Measurements from ENCODE around the gene ANKRD13A.
A peak's percentile ranks its signal among the peaks of the same experiment; 100 is the strongest.

ANKRD13A gene

DNA sequence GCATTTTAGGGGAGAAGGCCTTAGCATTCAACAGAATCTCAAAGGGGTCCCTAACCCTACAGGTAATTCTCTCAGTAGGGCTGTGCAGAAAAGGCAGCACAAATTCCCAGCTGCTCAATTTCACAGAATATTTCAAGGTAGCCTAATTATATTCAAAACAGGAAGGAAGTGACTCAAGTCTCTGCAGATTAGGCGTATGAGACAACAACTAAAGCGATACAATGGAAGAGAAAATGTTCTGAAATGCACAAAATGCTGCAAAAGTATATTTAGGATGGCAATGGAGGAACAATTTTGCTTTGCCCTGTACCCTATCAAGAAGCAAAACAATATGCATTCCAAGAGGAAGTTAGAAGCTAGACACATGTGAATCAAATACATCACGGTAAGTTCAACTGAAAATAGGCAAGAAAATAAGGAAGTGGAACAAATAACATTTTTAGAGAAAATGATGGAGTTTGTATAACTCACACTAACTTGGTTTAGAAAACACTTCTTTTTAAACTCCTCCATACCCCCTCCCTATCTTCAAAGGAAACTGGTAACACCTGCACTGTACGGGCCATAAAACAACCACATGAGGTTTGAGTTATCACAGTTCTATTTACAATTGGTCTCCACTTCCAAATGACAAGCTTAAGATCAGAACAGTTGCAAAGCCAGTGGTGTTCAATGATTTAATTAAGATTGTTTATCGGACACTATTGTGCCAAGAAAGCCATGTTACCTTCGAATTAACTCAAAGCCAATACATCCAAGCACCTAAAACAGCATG is 4.6 kb upstream of the ANKRD13A start:
- Histone ChIP-seq H3K4me3 (replicated peaks; ENCODE audit: low read depth, low read length) (peak overlapping the region; percentile 92), H3K36me3 (ENCODE audit: control insufficient read depth, insufficient read depth, low read length) (peaks cover 1% of the 10 kb centered on the region; the same call in 1 of the 2 replicates), H3K27me3 (replicated peaks; ENCODE audit: control insufficient read depth, insufficient read depth, low read length) (no peaks in the 10 kb centered on the region)
- no peak for DNase-seq (ENCODE audit: extremely low read depth, insufficient read length)
- TF ChIP-seq, protein P1, sequence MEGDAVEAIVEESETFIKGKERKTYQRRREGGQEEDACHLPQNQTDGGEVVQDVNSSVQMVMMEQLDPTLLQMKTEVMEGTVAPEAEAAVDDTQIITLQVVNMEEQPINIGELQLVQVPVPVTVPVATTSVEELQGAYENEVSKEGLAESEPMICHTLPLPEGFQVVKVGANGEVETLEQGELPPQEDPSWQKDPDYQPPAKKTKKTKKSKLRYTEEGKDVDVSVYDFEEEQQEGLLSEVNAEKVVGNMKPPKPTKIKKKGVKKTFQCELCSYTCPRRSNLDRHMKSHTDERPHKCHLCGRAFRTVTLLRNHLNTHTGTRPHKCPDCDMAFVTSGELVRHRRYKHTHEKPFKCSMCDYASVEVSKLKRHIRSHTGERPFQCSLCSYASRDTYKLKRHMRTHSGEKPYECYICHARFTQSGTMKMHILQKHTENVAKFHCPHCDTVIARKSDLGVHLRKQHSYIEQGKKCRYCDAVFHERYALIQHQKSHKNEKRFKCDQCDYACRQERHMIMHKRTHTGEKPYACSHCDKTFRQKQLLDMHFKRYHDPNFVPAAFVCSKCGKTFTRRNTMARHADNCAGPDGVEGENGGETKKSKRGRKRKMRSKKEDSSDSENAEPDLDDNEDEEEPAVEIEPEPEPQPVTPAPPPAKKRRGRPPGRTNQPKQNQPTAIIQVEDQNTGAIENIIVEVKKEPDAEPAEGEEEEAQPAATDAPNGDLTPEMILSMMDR (IDR thresholded peaks at IDR 0.05; ENCODE audit: insufficient read depth, low read length, poor library complexity, severe bottlenecking): no peak

DNA sequence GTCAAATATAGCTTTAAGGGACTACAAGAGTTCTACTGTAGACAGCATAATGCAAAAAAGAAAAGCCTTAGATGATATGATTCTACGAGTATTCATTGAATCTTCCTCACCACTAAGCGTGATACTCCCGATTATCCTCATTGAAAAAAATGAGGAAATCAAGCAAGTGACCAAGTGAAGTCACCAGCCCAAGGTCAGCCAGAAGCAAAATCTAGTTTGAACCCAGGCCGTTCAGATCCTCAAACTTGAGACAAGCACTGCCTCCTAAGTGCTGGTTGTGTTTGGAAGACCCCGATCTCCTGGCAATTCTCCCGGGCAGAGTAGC is 3.9 kb upstream of the ANKRD13A start:
- Histone ChIP-seq H3K36me3 (ENCODE audit: control insufficient read depth, insufficient read depth, low read length) (peaks cover 1% of the 10 kb centered on the region; the same call in 1 of the 2 replicates), H3K4me3 (replicated peaks; ENCODE audit: low read depth, low read length) (peak overlapping the region; percentile 92), H3K27me3 (replicated peaks; ENCODE audit: control insufficient read depth, insufficient read depth, low read length) (no peaks in the 10 kb centered on the region)
- TF ChIP-seq, protein P1 (IDR thresholded peaks at IDR 0.05; ENCODE audit: insufficient read depth, low read length, poor library complexity, severe bottlenecking): no peak
- DNase-seq (ENCODE audit: extremely low read depth, insufficient read length): no peak

DNA sequence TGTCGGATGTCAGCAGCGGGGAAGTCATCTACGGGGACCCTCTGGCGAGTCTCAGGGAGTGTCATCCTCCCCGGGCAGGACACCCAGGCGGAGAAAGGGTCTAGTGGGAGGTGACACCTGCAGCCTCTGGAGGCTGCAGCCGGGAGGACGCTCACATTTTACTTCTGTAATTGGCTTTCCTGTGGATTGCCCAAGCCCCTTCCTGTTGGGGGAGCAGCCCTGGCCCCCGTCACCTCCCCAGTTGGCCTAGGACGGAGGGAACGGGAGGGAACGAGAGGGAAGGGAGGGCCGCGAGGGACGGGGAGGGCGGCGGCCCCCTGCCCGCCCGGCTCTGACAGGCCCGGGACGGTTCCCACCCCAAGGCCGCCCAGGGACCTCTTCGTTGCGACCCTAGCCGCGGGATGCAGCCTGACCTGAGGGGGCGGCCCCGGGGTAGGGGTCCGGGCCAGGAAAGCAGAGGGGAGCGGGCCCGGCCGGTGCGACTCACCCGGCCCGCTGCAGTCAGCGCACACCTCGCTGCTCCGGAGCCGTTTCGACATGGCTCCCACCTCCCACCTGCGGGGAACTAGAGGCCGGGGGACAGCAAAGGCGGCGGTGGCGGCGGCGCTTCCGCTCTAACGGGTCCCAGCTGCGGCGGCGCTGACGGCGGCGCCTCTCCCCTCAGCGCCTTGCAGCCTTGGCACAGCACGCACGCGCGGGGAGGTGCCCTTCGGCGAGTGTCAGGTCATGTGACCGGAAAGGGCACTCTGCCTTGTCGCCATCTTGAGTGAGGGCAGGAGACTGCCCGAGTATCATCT is 3.3 kb upstream of the ANKRD13A start, which contains the start of gene GIT2:
TSS of gene GIT2 (minus strand) at position 683 of the 797 bp plus-strand sequence. CDS start at position 539, 144 bp downstream.
- H3K27me3 ChIP-seq (replicated peaks; ENCODE audit: control insufficient read depth, insufficient read depth, low read length): no peaks in the 10 kb centered on the region
- H3K4me3 ChIP-seq (replicated peaks; ENCODE audit: low read depth, low read length): peak within 1 kb of the TSS; percentile 92
- peak; percentile 95 for DNase-seq (ENCODE audit: extremely low read depth, insufficient read length)
- TF ChIP-seq, protein P1 (IDR thresholded peaks at IDR 0.05; ENCODE audit: insufficient read depth, low read length, poor library complexity, severe bottlenecking): peak; percentile 7
- peaks cover 1% of the 10 kb centered on the region; the same call in 1 of the 2 replicates for H3K36me3 ChIP-seq (ENCODE audit: control insufficient read depth, insufficient read depth, low read length)

DNA sequence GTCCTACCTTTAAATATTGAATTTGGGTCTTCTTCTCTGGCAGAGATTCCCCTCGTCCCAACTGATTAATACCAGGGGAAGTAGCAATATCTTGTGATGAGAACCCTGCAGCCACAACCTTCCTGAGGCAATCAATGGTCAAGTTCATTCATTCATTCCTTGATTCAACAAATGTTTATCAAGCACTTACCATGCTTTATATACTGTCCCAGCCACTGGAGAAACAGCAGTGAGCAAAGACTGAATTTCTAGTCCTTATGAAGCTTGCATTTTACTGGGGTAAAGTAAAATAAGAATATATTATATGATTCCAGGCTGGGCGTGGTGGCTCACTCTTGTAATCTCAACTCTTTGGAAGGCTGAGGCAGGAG is 2.8 kb upstream of the ANKRD13A start:
- TF ChIP-seq, protein P1 (IDR thresholded peaks at IDR 0.05; ENCODE audit: insufficient read depth, low read length, poor library complexity, severe bottlenecking): no peak
- DNase-seq (ENCODE audit: extremely low read depth, insufficient read length): no peak
- peak overlapping the region; percentile 92 for H3K4me3 ChIP-seq (replicated peaks; ENCODE audit: low read depth, low read length)
- no peaks in the 10 kb centered on the region for H3K27me3 ChIP-seq (replicated peaks; ENCODE audit: control insufficient read depth, insufficient read depth, low read length)
- H3K36me3 ChIP-seq (ENCODE audit: control insufficient read depth, insufficient read depth, low read length): peaks cover under 1% of the 10 kb centered on the region; the same call in 1 of the 2 replicates

DNA sequence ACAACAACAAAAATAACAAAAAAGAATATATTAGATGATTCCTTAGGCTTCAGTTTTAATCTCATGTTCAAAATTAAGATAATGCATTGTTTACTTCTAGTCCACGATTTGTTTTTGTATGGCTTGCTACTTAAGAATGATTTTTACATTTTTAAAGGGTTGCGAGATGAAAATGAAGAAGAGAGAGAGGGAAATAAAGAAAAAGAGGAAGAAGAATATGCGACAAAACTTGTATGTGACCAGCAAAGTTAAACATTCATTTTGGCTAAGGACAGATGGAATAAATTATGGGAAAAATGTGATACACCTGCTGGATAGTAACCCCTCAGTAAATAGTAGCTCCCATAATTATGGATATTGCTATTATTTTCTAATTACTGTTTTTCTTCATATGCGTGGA is 1.8 kb upstream of the ANKRD13A start:
- TF ChIP-seq, protein P1 (IDR thresholded peaks at IDR 0.05; ENCODE audit: insufficient read depth, low read length, poor library complexity, severe bottlenecking): no peak
- no peak overlapping the region for H3K4me3 ChIP-seq (replicated peaks; ENCODE audit: low read depth, low read length)

More for the DNA sequence above, 1.8 kb upstream of the ANKRD13A start:
- Histone ChIP-seq H3K27me3 (replicated peaks; ENCODE audit: control insufficient read depth, insufficient read depth, low read length) (no peaks in the 10 kb centered on the region), H3K36me3 (ENCODE audit: control insufficient read depth, insufficient read depth, low read length) (no peaks in the 10 kb centered on the region)
- DNase-seq (ENCODE audit: extremely low read depth, insufficient read length): no peak
